ENCODE results near the gene DHX36.

The DHX36 gene

GRCh38 chr3:154229217-154229590 is 95.1 kb downstream of the DHX36 start:
- in situ Hi-C loops (cut with HindIII; ENCODE audit: low pct_ligation_motif_present, low sequenced_read_pairs) = no loop called here

GRCh38 chr3:154228561-154229216 is 95.6 kb downstream of the DHX36 start:
- in situ Hi-C loops (cut with HindIII; ENCODE audit: low pct_ligation_motif_present, low sequenced_read_pairs) = no loop called here

More at GRCh38 chr3:154229217-154229590, 95.1 kb downstream of the DHX36 start:
- H3K36me3 ChIP-seq (replicated peaks) = no peaks in the 10 kb centered on the region
- TF ChIP-seq, protein P1, sequence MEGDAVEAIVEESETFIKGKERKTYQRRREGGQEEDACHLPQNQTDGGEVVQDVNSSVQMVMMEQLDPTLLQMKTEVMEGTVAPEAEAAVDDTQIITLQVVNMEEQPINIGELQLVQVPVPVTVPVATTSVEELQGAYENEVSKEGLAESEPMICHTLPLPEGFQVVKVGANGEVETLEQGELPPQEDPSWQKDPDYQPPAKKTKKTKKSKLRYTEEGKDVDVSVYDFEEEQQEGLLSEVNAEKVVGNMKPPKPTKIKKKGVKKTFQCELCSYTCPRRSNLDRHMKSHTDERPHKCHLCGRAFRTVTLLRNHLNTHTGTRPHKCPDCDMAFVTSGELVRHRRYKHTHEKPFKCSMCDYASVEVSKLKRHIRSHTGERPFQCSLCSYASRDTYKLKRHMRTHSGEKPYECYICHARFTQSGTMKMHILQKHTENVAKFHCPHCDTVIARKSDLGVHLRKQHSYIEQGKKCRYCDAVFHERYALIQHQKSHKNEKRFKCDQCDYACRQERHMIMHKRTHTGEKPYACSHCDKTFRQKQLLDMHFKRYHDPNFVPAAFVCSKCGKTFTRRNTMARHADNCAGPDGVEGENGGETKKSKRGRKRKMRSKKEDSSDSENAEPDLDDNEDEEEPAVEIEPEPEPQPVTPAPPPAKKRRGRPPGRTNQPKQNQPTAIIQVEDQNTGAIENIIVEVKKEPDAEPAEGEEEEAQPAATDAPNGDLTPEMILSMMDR (IDR thresholded peaks at IDR 0.05; ENCODE audit: low read depth, low read length, missing control alignments) = no peak
- DNase-seq = no peak
- H3K4me3 ChIP-seq (ENCODE audit: low read depth, low read length) = no peak overlapping the region
- no peak overlapping the region for H3K27ac ChIP-seq
- H3K27me3 ChIP-seq (replicated peaks) = no peaks in the 10 kb centered on the region

DNA sequence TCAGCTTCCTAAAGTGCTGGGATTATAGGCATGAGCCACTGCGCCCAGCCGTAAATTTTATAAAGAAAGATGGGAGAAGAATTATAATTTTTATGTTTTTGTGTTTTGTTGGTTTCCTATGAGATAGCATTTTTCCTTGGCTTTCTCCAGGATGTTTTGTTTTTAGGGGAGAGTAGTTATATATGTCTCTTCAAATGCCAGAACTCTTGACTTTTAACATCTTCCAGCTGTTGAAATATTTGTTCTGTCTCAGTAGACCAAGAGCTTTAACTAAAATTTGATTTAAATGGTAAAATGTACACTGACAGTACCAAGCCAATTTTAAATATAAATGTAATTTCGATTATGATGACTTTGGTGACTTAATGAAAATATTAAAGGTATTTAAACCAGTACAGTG is 96.8 kb downstream of the DHX36 start:
- Histone ChIP-seq H3K4me3 (ENCODE audit: low read depth, low read length) (no peak overlapping the region), H3K27ac (no peak overlapping the region), H3K36me3 (replicated peaks) (no peaks in the 10 kb centered on the region), H3K27me3 (replicated peaks) (no peaks in the 10 kb centered on the region)
- no peak for DNase-seq
- in situ Hi-C loops (cut with HindIII; ENCODE audit: low pct_ligation_motif_present, low sequenced_read_pairs) = no loop called here
- TF ChIP-seq, protein P1 (IDR thresholded peaks at IDR 0.05; ENCODE audit: low read depth, low read length, missing control alignments) = no peak

More at GRCh38 chr3:154228561-154229216, 95.6 kb downstream of the DHX36 start:
- DNase-seq = peak; percentile 33
- no peak overlapping the region for H3K4me3 ChIP-seq (ENCODE audit: low read depth, low read length)
- no peak overlapping the region for H3K27ac ChIP-seq
- TF ChIP-seq, protein P1 (IDR thresholded peaks at IDR 0.05; ENCODE audit: low read depth, low read length, missing control alignments) = no peak
- H3K27me3 ChIP-seq (replicated peaks) = no peaks in the 10 kb centered on the region
- H3K36me3 ChIP-seq (replicated peaks) = no peaks in the 10 kb centered on the region

- Histone ChIP-seq H3K36me3 (replicated peaks) (no peaks in the 10 kb centered on the region), H3K27me3 (replicated peaks) (no peaks in the 10 kb centered on the region), H3K27ac (no peak overlapping the region), H3K4me3 (ENCODE audit: low read depth, low read length) (no peak overlapping the region)
- no peak for DNase-seq
- in situ Hi-C loops (cut with HindIII; ENCODE audit: low pct_ligation_motif_present, low sequenced_read_pairs) = no loop called here
- TF ChIP-seq, protein P1 (IDR thresholded peaks at IDR 0.05; ENCODE audit: low read depth, low read length, missing control alignments) = no peak
Observed at GRCh38 chr3:154225536-154225935, 98.8 kb downstream of the DHX36 start.

DNA sequence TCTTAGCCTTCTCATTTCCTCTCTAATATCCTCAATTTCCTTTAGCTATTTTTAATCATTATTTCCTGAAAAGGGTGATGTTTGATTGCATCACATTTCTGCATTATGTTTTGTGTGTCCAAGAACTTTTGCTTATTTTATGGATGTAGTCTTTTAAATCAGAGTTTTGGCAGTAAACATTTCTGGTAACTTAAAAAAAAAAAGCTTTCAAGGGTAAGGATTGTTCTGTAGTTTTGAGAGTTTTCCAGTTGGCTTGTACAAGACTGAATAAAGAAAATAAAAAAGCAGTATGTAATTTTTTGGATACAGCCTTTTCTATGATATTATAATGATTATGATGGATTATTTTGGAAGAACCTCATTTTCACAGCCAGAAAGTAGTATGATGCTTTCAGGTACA is 99.4 kb downstream of the DHX36 start:
- H3K4me3 ChIP-seq (ENCODE audit: low read depth, low read length) = no peak overlapping the region
- H3K36me3 ChIP-seq (replicated peaks) = no peaks in the 10 kb centered on the region
- H3K27me3 ChIP-seq (replicated peaks) = no peaks in the 10 kb centered on the region
- TF ChIP-seq, protein P1 (IDR thresholded peaks at IDR 0.05; ENCODE audit: low read depth, low read length, missing control alignments) = no peak
- in situ Hi-C loops (cut with HindIII; ENCODE audit: low pct_ligation_motif_present, low sequenced_read_pairs) = no loop called here
- DNase-seq = no peak
- H3K27ac ChIP-seq = no peak overlapping the region

DNA sequence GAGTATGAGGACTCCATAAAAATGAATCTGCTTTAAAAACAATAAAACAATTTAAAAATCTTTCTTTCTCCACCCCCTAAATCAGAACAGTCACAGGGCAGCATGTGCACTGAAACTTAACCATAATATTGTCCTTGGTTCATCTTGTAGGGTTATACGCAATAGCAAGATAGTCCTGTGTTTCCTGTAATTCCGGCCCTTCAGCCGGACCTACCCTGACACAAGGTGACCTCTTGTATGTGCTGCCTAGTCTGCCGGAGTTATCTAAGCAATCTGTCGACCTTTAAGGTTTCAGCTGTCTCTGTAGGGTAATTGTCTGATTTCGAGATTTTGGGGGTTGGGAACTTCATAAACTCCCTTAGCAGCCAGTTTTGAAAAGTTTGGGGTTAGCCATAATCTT is 99.9 kb downstream of the DHX36 start:
- TF ChIP-seq, protein P1 (IDR thresholded peaks at IDR 0.05; ENCODE audit: low read depth, low read length, missing control alignments) = no peak
- Histone ChIP-seq H3K27me3 (replicated peaks) (no peaks in the 10 kb centered on the region), H3K4me3 (ENCODE audit: low read depth, low read length) (no peak overlapping the region), H3K27ac (no peak overlapping the region), H3K36me3 (replicated peaks) (no peaks in the 10 kb centered on the region)
- in situ Hi-C loops (cut with HindIII; ENCODE audit: low pct_ligation_motif_present, low sequenced_read_pairs) = no loop called here
- no peak for DNase-seq
